Osteocyte (in vitro differentiated cells): ENCODE data around the gene DDC. TPM values are rescaled to one million over a fixed set of nuclear protein-coding genes. Genes with fewer than 3 reads are reported as not detected.

Source experiments
- DNase-seq: peaks from one replicate; pipeline ENCODE4 v3.0.0; 2021; ENCODE audit warnings: mixed read lengths; ENCODE audit not compliant: unreplicated experiment; ENCODE audit errors: extremely low spot score
- H3K27ac Mint-ChIP-seq: one replicate; pipeline ENCODE4 v1.8.0; 2021; ENCODE audit warnings: mild to moderate bottlenecking, mixed read lengths; ENCODE audit not compliant: unreplicated experiment
- H3K27me3 Mint-ChIP-seq: one replicate; pipeline ENCODE4 v1.8.0; 2021; ENCODE audit warnings: mixed read lengths; ENCODE audit not compliant: unreplicated experiment
- H3K36me3 Mint-ChIP-seq: one replicate; pipeline ENCODE4 v1.8.0; 2021; ENCODE audit warnings: mixed read lengths; ENCODE audit not compliant: unreplicated experiment
- H3K4me1 Mint-ChIP-seq: one replicate; pipeline ENCODE4 v1.8.0; 2021; ENCODE audit warnings: mixed read lengths; ENCODE audit not compliant: unreplicated experiment
- H3K4me3 Mint-ChIP-seq: one replicate; pipeline ENCODE4 v1.8.0; 2021; ENCODE audit warnings: mild to moderate bottlenecking, moderate library complexity, mixed read lengths; ENCODE audit not compliant: unreplicated experiment
- H3K9me3 Mint-ChIP-seq: one replicate; pipeline ENCODE4 v1.8.0; 2021; ENCODE audit warnings: mixed read lengths; ENCODE audit not compliant: unreplicated experiment
- CTCF ChIP-seq: fragments of 200-600 bp; sonication (generic); IDR thresholded peaks from 2 replicates; pipeline ENCODE4 v1.5.0; 2021; ENCODE audit warnings: antibody characterized with exemption, mild to moderate bottlenecking, moderate library complexity
- total RNA-seq: library from RNA; stranded (reverse); gene quantifications from 2 replicates; pipeline ENCODE4 v1.2.1, GENCODE V29; 2021

DDC gene
- total RNA-seq, 1 donor from 2014 or later = not detected

- Mint-ChIP-seq H3K36me3 (no peaks in the 10 kb centered on the region), H3K27me3 (peaks cover 41% of the 10 kb centered on the region), H3K4me1 (peaks cover 4% of the 10 kb centered on the region), H3K9me3 (no peaks in the 10 kb centered on the region), H3K4me3 (no peak overlapping the region), H3K27ac (no peak overlapping the region)
- DNase-seq = no peak
- no peak for TF ChIP-seq CTCF
Measured at GRCh38 chr7:50475340-50475739, 89.9 kb downstream of the DDC start.

GRCh38 chr7:50474382-50475160 is 90.6 kb downstream of the DDC start:
- Mint-ChIP-seq H3K4me1 (peaks cover 4% of the 10 kb centered on the region), H3K4me3 (no peak overlapping the region)

GRCh38 chr7:50473531-50473930 is 91.7 kb downstream of the DDC start:
- Mint-ChIP-seq H3K27me3 (peaks cover 39% of the 10 kb centered on the region), H3K4me3 (no peak overlapping the region), H3K36me3 (no peaks in the 10 kb centered on the region), H3K9me3 (no peaks in the 10 kb centered on the region), H3K4me1 (peaks cover 4% of the 10 kb centered on the region), H3K27ac (no peak overlapping the region)
- DNase-seq = no peak
- no peak for TF ChIP-seq CTCF

More at GRCh38 chr7:50474382-50475160, 90.6 kb downstream of the DDC start:
- H3K9me3 Mint-ChIP-seq = no peaks in the 10 kb centered on the region
- H3K27ac Mint-ChIP-seq = no peak overlapping the region
- no peak for TF ChIP-seq CTCF
- H3K27me3 Mint-ChIP-seq = peaks cover 39% of the 10 kb centered on the region
- DNase-seq = no peak
- H3K36me3 Mint-ChIP-seq = no peaks in the 10 kb centered on the region

- Mint-ChIP-seq H3K27me3 (peaks cover 41% of the 10 kb centered on the region), H3K27ac (no peak overlapping the region), H3K4me3 (no peak overlapping the region), H3K4me1 (peaks cover 8% of the 10 kb centered on the region), H3K36me3 (no peaks in the 10 kb centered on the region), H3K9me3 (no peaks in the 10 kb centered on the region)
- TF ChIP-seq CTCF = no peak
- DNase-seq = no peak
Measured at GRCh38 chr7:50472427-50472826, 92.8 kb downstream of the DDC start.

GRCh38 chr7:50471970-50472369 is 93.2 kb downstream of the DDC start:
- Mint-ChIP-seq H3K4me3 (no peak overlapping the region), H3K4me1 (peaks cover 8% of the 10 kb centered on the region), H3K27ac (no peak overlapping the region), H3K27me3 (peaks cover 37% of the 10 kb centered on the region), H3K36me3 (no peaks in the 10 kb centered on the region), H3K9me3 (no peaks in the 10 kb centered on the region)
- no peak for TF ChIP-seq CTCF
- no peak for DNase-seq
